Activated CD4-positive, alpha-beta T cell treated with anti-CD3 and anti-CD28 coated beads for 48 hours (primary cell): Measurements from ENCODE around the gene IRAK1BP1.
"Not testable (repeated sequence)": the region's sequence is repeated elsewhere in the genome, so short reads cannot be mapped to it uniquely, and the experiment has no call there.

Source experiments
- DNase-seq: peaks from one replicate; pipeline ENCODE4 v3.0.0-alpha.2; 2020

IRAK1BP1 gene, protein sequence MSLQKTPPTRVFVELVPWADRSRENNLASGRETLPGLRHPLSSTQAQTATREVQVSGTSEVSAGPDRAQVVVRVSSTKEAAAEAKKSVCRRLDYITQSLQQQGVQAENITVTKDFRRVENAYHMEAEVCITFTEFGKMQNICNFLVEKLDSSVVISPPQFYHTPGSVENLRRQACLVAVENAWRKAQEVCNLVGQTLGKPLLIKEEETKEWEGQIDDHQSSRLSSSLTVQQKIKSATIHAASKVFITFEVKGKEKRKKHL

DNA sequence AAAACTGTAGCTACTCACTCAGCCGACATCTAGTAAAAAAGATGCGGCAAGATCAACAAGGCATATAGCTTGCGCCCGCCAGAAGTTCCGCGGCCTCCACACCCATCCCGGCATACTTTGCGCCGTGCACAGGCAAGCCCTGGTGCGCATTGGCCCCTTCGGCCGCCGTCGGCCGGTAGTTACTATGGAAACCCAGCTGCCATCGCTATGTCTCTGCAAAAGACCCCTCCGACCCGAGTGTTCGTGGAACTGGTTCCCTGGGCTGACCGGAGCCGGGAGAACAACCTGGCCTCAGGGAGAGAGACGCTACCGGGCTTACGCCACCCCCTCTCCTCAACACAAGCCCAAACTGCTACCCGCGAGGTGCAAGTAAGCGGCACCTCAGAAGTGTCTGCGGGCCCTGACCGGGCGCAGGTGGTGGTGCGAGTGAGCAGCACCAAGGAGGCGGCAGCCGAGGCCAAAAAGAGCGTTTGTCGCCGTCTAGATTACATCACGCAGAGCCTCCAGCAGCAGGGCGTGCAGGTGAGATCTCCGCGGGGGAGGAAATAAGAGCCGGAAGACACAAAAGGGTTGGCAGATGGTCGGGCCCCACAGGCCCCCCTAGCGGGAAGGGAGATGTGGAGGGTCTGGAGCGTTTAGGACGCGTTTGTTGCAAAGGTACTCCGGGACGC is at the start of gene IRAK1BP1:
TSS of gene IRAK1BP1 (plus strand) at position 182 of the 671 bp plus-strand sequence. CDS start at position 208, 26 bp downstream.
- peak; percentile 89 for DNase-seq

DNA sequence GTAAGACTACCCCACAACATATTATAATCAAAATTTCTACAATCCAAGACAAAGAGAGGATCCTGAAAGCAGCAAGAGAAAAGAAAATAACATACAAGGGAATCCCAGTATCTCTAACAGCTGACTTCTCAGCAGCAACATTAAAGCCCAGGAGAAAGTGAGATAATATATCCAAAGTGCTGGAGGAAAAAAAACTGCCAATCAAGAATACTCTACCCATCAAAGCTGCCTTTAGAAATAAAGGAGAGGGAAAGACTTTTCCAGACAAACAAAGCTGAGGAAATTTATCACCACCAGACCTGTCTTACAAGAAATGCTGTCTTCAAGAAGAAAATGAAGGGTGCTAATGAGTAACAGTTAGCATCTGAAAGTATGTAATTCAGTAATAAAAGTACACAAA is 43.3 kb upstream of the IRAK1BP1 start:
- DNase-seq: no peak

DNA sequence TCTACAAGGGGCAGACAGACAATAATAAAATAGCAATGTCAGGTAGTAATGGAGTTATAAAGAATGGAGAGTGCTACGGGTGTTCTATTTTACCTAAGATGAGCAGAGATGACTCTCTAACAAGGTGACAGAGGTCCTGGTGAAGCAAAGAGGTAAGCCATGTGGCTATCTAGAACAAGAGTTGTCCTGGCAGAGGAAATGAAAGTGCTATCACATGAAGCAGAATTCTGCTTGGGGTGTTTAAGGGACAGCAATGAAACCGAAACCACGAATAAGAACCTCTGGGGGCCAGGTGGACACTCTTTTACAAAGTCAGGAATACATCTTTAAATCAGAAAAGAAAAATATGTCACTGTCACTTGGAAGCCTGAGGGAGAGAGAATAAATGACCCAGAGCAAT is 37.9 kb upstream of the IRAK1BP1 start:
- DNase-seq: no peak

DNA sequence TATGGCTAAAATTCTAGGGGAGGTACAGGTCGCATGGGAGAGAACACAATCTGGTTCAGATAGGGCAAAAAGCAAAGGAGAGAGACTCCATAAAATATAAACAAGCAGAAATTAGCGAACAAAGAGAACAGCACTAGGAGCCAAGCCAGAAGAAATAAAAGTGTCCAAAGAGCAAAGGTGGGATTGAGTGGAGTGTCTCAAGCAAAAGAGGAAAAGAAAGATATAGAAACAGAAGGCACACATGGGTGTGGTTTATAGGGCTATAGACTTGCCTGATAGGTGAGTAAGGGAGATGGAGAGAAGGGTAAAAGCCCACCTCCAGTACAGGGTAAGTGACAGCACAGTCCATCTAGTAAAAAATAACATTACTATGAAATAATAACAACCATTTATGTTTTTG is 36.5 kb upstream of the IRAK1BP1 start:
- no peak for DNase-seq

DNA sequence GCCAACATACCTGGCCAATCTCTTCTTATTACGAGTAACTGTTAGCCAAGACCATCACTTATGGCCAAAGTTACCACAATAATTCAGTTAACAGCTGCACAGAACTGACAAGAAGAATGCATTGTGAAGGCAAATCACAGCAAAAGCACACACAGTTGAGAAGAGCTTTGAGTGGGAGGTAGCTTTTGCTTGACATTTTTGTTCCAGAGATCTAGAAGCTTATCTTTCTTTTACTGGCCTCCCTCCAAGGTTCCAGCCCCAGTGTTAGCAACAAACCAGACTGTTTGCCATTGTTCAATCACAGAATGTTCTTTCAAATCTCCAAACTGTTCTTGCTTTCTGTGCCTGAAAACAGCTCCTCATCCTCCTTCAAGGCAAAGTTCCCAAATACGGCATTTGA is 35.9 kb upstream of the IRAK1BP1 start:
- DNase-seq: no peak

DNA sequence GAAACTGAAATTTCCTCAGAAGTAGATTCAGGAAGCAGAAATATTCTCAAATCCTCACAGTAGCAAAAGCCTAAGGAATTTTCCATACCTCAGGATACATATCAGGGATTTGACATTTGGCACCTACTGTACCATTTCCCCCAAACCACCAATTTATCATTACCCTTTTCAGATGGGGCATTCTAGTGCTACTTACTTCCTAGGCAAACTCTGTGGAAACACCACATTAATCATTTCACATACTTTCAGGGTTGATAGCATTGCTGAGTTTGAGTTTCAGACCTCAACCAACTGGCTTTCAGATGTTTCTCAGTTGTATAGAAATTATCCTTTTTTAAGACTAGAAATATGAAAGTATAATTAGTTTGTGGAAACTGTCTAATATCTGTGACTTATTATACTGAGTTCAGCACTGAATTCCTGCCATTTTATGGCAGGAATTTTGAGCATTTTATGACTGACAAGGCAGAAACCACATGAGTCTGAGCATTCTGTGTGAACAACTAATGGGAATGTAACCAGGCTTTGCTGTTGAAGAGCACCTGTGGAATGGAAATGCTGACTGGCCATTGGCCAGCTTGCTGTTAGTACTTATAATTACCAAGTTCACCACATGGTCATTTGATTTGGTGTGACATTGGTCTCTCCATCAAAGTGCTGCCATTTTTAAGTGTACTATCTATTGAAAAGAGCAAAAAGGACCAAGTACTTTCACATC is 35.1 kb upstream of the IRAK1BP1 start:
- no peak for DNase-seq

DNA sequence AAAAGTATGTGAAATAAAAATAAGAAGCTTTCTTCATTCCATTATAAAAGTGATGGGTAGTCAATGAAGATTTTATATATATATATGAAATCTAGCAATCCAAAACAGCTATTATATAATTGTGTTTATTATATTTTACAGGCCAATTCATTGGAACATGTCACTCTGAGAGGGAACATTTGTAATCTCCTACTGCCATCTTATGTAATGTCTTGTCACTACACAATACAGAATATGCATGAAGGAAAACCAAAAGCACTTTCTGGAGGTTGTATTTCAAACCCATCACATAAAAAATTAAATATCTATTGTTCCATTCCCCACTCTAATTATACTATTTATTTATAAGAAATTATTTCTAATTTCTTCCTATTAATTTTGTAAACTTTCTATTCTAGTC is 31.5 kb upstream of the IRAK1BP1 start:
- no peak for DNase-seq

DNA sequence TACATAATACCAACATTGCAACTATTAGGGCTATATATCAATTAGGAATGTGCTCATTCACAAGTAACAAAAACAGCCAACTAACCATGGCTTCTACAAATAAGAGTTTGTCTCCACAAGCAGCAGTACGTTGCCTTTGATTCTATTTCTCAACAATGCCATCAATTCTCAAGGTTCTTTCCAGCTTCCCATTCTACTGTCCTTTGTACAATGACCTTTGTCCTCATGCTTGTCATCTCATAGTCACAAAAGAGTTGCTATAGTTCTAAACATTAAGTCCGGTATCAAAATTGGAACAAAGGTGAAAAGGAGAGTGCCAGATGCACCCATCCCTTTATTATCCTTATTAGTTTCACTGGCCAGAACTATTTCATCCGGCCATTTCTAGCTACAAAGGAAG is 30.8 kb upstream of the IRAK1BP1 start:
- DNase-seq: no peak

DNA sequence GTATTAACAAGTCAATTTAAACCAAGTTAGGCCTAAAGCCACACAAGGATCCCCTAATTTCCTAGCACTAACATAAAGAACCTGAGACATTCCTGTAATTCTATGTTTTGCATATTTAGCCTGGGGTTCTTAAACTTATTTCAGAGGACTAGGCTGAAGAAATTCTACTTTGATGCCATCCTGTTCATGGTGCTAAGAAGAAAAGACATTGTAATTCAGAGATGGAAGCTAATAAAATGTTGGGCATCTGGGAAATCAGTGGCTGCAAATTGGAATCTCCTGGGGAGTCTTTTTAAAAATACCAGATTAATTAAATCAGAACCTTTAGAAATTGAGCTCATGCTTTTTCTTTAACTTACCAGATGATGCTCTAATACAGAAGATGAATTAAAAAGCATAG is 26.2 kb upstream of the IRAK1BP1 start:
- no peak for DNase-seq

DNA sequence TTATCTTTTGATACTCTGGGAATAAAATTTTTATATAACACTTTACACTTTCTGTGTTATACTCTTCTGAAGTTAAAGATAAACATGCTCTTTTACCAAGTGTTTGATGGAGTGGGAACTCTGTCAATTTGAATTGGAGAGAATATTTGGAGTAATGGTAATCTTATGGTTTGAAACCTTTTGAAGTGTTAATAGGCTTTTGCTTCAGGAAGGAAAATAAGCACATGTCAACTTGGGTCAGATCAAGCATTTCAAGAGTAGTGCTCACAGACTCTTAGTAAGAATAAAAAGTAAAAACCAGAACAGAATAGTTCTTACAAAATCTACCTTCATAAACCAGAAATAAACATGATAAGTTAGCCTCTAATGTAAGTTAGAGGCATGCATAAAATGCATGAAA is 24.4 kb upstream of the IRAK1BP1 start:
- no peak for DNase-seq

DNA sequence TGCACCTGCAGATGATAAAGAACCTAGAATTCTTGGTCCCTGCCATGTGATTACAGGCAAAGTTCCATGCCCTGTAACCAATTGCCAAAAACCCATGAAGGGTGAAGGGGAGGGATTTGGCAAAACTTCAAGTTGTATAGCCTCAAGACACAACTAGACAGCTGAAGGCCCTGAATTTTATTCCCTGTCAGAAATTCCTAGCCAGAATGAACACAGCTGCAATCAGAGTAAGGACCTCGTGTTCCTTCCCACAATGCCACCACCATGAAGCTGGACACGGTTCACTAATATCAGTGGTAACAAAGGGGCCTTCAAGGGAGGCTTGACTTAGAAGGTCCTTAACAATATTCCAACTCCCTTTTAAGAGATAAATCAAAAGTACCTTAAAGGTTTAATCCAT is 22.5 kb upstream of the IRAK1BP1 start:
- DNase-seq: no peak

DNA sequence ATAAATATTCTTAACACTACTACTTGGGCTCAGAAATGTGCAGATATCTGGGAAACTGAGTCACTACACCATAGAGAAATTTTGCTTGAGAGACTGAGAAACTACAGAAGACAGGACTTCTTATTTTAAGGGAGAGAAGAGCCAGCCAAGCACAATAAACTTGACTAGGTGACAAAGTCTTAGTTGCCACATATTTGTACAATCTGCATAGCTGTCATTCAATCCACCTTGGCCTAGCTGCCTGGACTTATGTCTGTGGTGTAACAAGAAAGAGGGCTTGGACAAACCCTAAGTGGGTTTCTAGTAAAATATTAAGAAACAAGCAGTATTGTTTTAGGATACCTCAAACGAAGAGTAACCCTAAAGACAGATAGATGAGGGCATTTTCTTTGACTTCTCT is 21.8 kb upstream of the IRAK1BP1 start:
- no peak for DNase-seq

DNA sequence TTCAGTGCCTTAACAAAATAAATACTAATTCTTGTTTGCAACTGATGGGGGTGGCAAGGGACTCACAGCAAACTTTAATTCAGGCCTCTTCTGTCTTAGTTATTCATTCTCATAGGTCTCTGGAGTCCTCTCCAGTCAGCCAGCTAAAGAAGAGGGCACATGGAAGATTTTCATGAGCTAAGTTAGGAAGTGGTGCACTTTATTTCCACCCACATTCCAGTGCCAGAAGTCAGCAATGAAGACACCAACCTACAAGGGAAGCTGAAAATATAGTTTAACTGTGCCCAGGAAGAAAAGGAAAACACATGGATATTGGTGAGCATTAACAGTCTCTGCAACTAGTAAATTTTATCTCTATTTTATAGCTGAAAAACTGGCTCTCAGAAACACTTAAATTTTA is 16.7 kb upstream of the IRAK1BP1 start:
- DNase-seq: no peak

DNA sequence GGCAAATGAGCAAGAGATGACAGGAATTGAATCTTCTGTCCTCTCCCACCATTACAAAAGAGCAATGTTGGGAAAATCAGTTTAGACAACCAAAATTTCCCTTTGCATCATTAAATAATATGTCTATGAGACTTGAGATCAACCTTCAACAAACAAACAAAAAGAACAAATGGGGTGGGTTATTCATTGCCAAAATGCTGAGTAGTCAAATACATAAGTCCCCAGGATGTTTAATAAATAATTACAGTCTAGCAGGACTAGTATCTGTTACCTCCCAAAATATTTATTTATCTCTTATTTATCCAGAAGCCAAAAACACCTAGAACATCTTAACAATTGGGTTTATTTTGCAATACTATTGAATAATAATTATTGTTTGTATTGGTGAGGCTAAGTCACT is 16.2 kb upstream of the IRAK1BP1 start:
- DNase-seq: no peak

DNA sequence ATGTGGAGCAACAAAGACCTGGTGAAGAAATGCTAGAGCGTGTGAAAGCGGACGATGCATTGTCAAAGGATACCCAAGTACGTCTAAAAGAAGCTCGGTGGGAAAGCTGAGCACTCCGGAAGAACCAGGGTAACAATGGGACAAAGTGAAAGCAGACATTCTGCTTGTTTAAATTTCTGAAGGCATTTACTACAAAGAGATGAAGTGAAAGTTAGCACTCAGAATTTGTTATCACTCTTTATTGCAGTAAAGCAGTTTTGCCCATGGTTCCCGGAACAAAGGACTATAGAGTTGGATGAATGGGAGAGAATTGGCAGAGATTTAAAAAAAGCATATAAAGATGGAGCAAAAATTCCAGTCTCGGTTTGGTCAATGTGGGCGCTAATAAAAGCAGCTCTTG is 12.8 kb upstream of the IRAK1BP1 start:
- no peak for DNase-seq

DNA sequence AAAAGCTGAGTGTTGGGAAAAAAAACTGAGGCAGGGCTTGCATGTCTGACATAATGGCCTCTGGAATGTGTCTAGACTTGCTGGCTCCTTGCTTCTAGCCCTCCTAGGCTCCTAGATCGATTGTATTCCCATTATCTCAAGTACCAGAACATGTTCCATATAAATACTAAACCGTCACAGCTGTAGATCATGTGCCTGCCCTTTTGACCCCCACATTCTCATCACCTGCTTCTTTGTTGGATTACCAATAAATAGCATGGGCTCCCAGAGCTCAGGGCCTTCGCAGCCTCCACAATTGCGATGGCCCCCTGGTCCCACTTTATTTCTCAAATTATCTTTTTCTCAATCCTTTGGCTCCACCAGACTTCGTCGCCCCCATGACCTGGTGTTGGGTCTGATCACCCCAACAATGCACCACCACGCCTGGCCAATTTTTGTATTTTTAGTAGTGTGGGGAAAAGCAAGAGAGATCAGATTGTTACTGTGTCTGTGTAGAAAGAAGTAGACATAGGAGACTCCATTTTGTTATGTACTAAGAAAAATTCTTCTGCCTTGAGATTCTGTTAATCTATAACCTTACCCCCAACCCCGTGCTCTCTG is 8.9 kb upstream of the IRAK1BP1 start:
- not testable (repeated sequence) for DNase-seq

DNA sequence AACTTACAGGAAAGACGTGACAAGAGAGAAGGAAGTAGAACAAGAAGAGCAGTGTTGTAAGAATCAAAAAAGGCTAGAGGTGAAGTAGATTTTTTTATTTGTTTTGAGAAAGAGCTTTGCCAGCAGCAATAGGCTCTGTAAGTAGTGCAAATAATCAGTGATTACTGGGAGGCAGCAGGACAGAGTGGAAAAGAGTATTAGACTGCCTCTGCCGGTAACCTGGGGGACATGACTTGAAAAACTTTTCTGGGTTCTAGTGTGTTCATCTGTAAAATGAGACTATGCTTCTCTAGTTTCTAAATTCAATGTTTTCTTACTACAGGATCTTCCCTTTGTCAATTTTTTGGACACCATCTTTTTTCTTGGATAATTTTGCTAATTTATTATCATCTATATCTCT is 5.8 kb upstream of the IRAK1BP1 start:
- no peak for DNase-seq

DNA sequence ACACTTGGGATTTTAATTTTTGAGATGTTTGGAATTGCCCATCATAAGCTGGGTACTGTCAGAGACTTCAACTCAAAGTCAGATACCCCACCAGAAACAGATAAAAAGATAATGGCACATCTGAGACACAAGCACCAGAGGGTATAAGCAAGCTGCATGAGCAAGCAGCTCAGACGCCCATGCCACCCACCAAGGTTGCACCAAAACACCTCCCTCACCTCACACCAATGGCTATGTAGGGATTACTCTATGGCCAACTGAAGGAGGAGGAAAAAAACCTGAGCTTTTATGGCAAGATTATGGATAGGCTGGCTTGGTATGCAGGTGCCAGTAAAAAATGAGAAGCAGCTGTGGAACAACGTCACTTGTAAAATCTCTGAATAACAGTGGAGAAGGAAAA is 3.8 kb upstream of the IRAK1BP1 start:
- no peak for DNase-seq

DNA sequence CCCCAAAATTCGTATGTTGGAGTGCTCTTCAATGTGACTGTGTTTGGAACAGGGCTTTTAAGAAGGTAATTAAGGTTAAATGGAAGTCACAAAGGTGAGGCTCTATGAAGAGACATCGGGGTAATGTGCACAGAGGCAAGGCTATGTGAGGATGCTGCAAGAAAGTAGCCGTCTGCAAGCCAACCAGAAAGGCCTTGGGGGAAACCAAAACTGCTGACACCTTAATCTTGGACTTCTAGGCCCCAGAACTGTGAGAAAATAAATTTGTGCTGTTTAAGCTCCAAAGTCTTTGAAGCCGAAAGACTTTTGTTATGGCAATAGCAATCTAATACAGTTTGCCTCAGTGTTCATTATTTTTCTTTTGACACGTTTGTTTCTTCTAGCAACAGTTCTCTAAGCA is 2.4 kb upstream of the IRAK1BP1 start:
- no peak for DNase-seq

DNA sequence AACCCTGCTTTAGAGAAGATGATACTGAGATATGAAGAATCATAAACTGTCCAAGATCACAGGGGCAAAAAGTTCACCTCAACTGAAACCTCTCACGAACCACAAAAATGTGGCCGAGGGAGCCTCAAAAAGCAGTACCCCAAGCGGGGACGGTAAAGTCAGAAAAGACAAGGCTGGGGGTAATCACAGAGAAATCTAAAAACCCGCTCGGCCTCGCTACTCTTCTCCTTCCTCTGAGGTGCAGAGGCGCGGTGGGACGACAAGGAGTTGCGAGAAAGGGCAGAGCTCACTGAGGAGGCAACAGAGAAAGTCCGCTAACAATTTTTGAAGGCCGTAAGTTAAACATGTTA is 356 bp upstream of the IRAK1BP1 start:
- no peak for DNase-seq

DNA sequence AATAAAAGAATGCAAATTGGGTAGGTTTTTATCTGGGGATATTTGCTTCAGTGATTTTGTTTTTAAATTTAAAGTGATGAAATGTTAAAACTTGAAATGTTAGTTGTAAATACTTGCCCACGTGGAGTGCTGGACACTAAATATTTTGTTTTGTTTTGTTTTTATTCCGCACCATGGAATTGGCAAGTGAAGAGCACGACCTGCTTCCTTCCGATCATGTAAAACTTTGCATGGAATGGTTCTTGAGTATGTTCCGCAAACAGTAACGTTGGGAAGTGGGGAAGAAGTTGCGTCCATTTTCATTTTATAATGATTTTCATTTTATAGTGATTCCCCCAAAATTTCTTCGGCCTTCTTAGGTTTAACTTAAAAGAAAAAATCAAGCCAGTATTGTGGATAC is 765 bp downstream of the IRAK1BP1 start:
- no peak for DNase-seq

DNA sequence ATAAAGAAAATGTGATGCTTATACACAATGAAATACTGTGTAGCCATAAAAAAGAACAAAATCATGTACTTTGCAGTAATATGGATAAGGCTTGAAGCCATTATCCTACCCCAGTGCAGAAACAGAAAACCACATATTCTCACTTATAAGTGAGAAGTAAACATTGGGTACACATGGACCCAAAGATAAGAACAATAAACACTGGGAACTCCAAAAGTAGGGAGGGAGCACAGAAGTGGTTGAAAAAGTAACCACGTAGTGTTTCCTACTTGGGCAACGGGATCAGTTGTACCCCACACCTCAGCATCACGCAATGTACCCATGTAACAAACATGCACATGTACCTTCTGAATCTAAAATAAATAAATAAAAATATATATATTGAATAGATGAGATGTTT is 8.2 kb downstream of the IRAK1BP1 start:
- DNase-seq: no peak

DNA sequence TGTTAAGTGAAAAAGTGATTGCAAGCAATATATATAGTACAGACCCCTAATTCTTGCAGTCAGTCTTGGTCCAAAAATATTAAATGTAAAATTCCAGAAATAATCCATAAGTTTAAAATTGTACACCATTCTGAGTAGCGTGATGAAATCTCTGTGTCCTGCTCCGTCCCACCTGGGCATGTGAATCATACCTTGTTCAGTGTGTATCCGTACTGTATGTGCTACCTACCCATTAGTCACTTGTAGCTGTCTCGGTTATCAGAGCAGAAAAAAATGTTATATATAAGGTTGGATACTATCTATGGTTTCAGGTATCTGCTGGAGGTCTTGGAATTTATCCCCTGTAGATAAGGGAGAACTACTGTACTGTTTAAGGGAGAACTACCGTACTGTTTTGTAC is 16.3 kb downstream of the IRAK1BP1 start:
- no peak for DNase-seq

DNA sequence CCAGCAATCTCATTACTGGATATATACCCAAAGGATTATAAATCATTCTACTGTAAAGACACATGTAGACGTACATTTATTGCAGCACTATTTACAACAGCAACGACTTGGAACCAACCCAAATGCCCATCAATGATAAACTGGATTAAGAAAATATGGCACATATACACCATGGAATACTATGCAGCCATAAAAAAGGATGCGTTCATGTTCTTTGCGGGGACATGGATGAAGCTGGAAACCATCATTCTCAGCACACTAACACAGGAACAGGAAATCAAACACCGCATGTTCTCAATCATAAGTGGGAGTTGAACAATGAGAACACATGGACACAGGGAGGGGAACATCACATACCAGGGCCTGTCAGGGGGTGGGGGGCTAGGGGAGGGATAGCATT is 22.6 kb downstream of the IRAK1BP1 start:
- not testable (repeated sequence) for DNase-seq
